Osteocyte (in vitro differentiated cells): ENCODE results near the gene WNT10A. TPM values are rescaled to one million over a fixed set of nuclear protein-coding genes. Genes with fewer than 3 reads are reported as not detected.

Experiments used
- DNase-seq: peaks from one replicate; pipeline ENCODE4 v3.0.0; 2021; ENCODE audit warnings: mixed read lengths; ENCODE audit not compliant: unreplicated experiment; ENCODE audit errors: extremely low spot score
- H3K27ac Mint-ChIP-seq: one replicate; pipeline ENCODE4 v1.8.0; 2021; ENCODE audit warnings: mild to moderate bottlenecking, mixed read lengths; ENCODE audit not compliant: unreplicated experiment
- H3K27me3 Mint-ChIP-seq: one replicate; pipeline ENCODE4 v1.8.0; 2021; ENCODE audit warnings: mixed read lengths; ENCODE audit not compliant: unreplicated experiment
- H3K36me3 Mint-ChIP-seq: one replicate; pipeline ENCODE4 v1.8.0; 2021; ENCODE audit warnings: mixed read lengths; ENCODE audit not compliant: unreplicated experiment
- H3K4me1 Mint-ChIP-seq: one replicate; pipeline ENCODE4 v1.8.0; 2021; ENCODE audit warnings: mixed read lengths; ENCODE audit not compliant: unreplicated experiment
- H3K4me3 Mint-ChIP-seq: one replicate; pipeline ENCODE4 v1.8.0; 2021; ENCODE audit warnings: mild to moderate bottlenecking, moderate library complexity, mixed read lengths; ENCODE audit not compliant: unreplicated experiment
- H3K9me3 Mint-ChIP-seq: one replicate; pipeline ENCODE4 v1.8.0; 2021; ENCODE audit warnings: mixed read lengths; ENCODE audit not compliant: unreplicated experiment
- CTCF ChIP-seq: fragments of 200-600 bp; sonication (generic); IDR thresholded peaks from 2 replicates; pipeline ENCODE4 v1.5.0; 2021; ENCODE audit warnings: antibody characterized with exemption, mild to moderate bottlenecking, moderate library complexity
- total RNA-seq: library from RNA; stranded (reverse); gene quantifications from 2 replicates; pipeline ENCODE4 v1.2.1, GENCODE V29; 2021

Gene WNT10A
- total RNA-seq, 1 donor from 2014 or later = not detected

GRCh38 chr2:218859988-218860831, 20.4 kb upstream of the WNT10A start:
- H3K36me3 Mint-ChIP-seq = no peaks in the 10 kb centered on the region
- H3K27ac Mint-ChIP-seq = no peak overlapping the region
- no peaks in the 10 kb centered on the region for H3K9me3 Mint-ChIP-seq
- DNase-seq = no peak
- H3K4me3 Mint-ChIP-seq = peak overlapping the region; percentile 70
- peaks cover 62% of the 10 kb centered on the region for H3K27me3 Mint-ChIP-seq
- H3K4me1 Mint-ChIP-seq = peaks cover 39% of the 10 kb centered on the region
- TF ChIP-seq CTCF = no peak

DNA sequence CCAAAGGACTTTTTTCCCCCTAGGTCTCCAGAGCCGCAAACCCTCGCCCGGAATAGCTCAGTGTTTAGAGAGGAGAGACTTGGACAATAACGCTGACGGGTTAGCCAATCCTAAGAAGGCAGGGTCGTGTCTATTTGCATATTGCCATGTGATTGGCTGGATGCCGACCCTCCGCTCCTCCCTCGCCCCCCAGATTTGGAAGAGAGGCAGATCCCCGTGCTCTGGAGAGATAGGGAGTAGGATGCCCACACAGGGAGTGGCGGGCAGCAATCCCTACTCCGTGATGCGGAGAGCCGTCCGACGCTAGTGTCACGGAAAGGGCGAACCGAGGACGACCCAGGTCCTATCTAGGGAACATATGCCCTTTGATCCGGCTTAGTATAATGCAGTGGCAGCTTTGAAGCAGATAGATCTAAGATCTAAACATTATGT, 19.7 kb upstream of the WNT10A start:
- H3K27me3 Mint-ChIP-seq = peaks cover 57% of the 10 kb centered on the region
- peaks cover 37% of the 10 kb centered on the region for H3K4me1 Mint-ChIP-seq
- no peaks in the 10 kb centered on the region for H3K36me3 Mint-ChIP-seq
- TF ChIP-seq CTCF = no peak
- H3K4me3 Mint-ChIP-seq = no peak overlapping the region
- H3K27ac Mint-ChIP-seq = no peak overlapping the region
- no peaks in the 10 kb centered on the region for H3K9me3 Mint-ChIP-seq
- DNase-seq = no peak

DNA sequence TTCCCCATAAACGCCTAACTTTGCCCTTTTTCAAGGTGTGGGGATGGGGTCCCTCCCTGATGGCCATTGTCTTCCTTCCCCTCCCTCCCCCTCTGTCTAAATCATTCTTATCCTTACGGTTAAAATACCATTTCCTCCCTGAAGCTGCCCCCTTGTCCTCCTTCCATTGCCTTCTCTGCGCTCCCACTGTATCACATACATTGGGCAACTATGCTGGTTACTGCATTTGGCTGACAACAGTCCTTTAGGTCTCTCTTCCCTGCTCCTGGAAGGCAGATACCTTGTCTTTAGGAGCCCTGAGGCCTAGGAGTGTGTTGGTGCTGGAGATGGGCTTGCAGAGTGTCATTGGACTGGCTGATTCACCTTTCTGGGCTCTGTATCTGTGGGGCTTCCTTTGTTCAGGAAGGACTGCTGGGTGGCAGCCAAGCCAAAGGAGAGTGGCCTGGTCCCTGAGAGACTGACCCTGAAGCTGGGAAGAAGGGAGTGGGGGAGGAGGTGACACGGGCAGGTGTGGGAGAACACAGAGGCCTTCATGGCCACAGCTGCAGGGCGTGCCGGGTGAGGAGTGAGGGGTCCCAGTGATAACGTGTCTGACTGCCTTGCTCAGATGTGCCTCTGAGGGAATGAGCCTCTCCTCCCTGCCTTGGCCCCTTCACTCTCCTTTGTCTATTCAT, 18.9 kb upstream of the WNT10A start:
- DNase-seq = no peak
- Mint-ChIP-seq H3K27me3 (peaks cover 62% of the 10 kb centered on the region), H3K4me3 (peak overlapping the region; percentile 26)

DNA sequence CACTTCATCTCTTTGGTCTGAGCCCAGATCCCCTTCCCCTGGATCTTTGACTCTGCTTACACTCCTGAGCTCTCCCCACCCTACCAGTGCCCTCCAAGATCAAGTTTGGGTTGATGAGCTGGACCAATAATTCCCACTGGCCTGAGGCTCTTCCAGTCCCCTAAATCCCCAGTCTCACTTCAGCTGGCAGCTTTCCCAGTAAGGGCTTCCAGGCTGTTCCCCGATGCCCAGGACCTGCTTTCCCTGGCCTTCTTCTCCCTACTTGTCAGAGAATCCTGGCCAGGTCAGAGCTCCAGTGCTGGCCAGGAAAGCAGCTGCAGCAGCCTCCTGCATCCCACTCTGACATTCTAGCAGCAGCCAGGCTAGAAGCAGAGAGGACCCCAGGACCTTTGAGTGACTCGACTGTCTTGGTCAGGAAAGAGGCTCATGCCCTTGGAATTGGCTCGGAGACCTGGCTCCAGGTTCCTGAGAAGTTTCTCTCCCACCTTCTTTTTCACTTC, 17.6 kb upstream of the WNT10A start:
- peaks cover 74% of the 10 kb centered on the region for H3K27me3 Mint-ChIP-seq
- no peak overlapping the region for H3K4me3 Mint-ChIP-seq
- no peak for DNase-seq
- TF ChIP-seq CTCF = no peak
- H3K27ac Mint-ChIP-seq = no peak overlapping the region
- H3K9me3 Mint-ChIP-seq = no peaks in the 10 kb centered on the region
- H3K4me1 Mint-ChIP-seq = peaks cover 22% of the 10 kb centered on the region
- no peaks in the 10 kb centered on the region for H3K36me3 Mint-ChIP-seq

More for the DNA sequence above, 18.9 kb upstream of the WNT10A start:
- H3K4me1 Mint-ChIP-seq = peaks cover 32% of the 10 kb centered on the region
- H3K36me3 Mint-ChIP-seq = no peaks in the 10 kb centered on the region
- no peaks in the 10 kb centered on the region for H3K9me3 Mint-ChIP-seq
- TF ChIP-seq CTCF = no peak
- H3K27ac Mint-ChIP-seq = no peak overlapping the region

DNA sequence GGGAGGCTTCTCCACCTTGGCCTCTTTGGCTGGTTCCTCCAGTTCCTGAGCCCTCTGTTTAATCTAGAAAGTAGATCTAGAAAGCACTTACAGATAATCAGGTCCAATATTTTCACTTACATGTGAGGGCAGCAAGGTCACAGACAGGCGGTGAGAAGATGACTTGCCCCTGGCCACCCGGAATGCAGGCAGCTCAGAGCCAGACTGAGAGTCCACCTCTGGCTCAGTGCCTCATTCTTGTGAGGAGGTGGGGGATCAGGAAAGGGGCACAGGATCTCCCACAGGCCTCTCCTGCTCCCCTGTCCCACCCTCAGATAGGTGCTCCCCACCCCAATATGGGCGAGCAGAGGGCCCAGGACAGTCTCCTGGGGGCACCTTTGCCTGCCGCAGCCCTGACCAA, 15.3 kb upstream of the WNT10A start:
- no peak overlapping the region for H3K27ac Mint-ChIP-seq

More for the DNA sequence above, 15.3 kb upstream of the WNT10A start:
- peaks cover 6% of the 10 kb centered on the region for H3K4me1 Mint-ChIP-seq
- DNase-seq = no peak
- H3K4me3 Mint-ChIP-seq = no peak overlapping the region
- H3K27me3 Mint-ChIP-seq = peaks cover 81% of the 10 kb centered on the region
- TF ChIP-seq CTCF = no peak
- no peaks in the 10 kb centered on the region for H3K36me3 Mint-ChIP-seq
- H3K9me3 Mint-ChIP-seq = no peaks in the 10 kb centered on the region
